Breast epithelium (tissue), 4 donors: ENCODE measurements around the gene NAXE. TPM values are rescaled to one million over a fixed set of nuclear protein-coding genes. Genes with fewer than 3 reads are reported as not detected.

Experiments used
- DNase-seq, 2 donors: peaks; one replicate each; pipeline ENCODE4 v3.0.0-alpha.2; 2019; ENCODE audit warnings: low spot score in 2 of 2
- H3K27ac ChIP-seq, 2 donors: fragments of 200-600 bp; sonication (generic) in 1 of 2; one replicate each; pipeline ENCODE4 v1.5.1; 2016 to 2019; ENCODE audit warnings: mild to moderate bottlenecking in 1 of 2
- H3K27me3 ChIP-seq, 2 donors: fragments of 200-600 bp; sonication (generic) in 1 of 2; one replicate each; pipeline versions ENCODE4 v1.5.1 to v1.6.0; 2017 to 2019; ENCODE audit warnings: control low read depth in 1 of 2, mild to moderate bottlenecking in 1 of 2
- H3K36me3 ChIP-seq: fragments of 200-600 bp; one replicate; pipeline ENCODE4 v1.5.1; 2019
- H3K4me1 ChIP-seq, 2 donors: fragments of 200-600 bp; sonication (generic); one replicate each; pipeline ENCODE4 v1.5.1; 2016 to 2019; ENCODE audit warnings: control low read depth in 1 of 2
- H3K4me3 ChIP-seq, 3 donors: fragments of 200-600 bp; sonication (generic); 1 replicate in 2 of 3; 2 replicates in 1 of 3; pipeline ENCODE4 v1.5.1; 2016 to 2019; ENCODE audit warnings: mild to moderate bottlenecking in 3 of 3, moderate library complexity in 2 of 3
- H3K9me3 ChIP-seq, 2 donors: fragments of 200-600 bp; sonication (generic) in 1 of 2; one replicate each; pipeline ENCODE4 v1.5.1; 2016 to 2019; ENCODE audit warnings: control low read depth in 1 of 2
- CTCF ChIP-seq, 3 donors: fragments of 450-650 bp; IDR thresholded peaks; one replicate each; pipeline ENCODE4 v1.5.1; 2016 to 2017; ENCODE audit warnings: antibody characterized with exemption in 3 of 3, mild to moderate bottlenecking in 3 of 3, moderate library complexity in 3 of 3
- POLR2A ChIP-seq: fragments of 450-650 bp; IDR thresholded peaks from one replicate; pipeline ENCODE4 v1.6.1; 2016; ENCODE audit warnings: antibody characterized with exemption, mild to moderate bottlenecking, moderate library complexity
- POLR2AphosphoS5 ChIP-seq, 3 donors: sonication (generic); formaldehyde crosslinking; IDR thresholded peaks; one replicate each; pipeline ENCODE4 v1.6.1; 2017; ENCODE audit warnings: antibody characterized with exemption in 3 of 3
- intact Hi-C: fragments of 100-400 bp; cut with DNase I; formaldehyde crosslinking; loops from one replicate; pipeline ENCODE4 v1.15.1; 2023; ENCODE audit warnings: low total_unique reads
- total RNA-seq, 3 donors: library from RNA; depleted of rRNA; stranded (reverse); fragments of >200 nt; gene quantifications; one replicate each; pipeline ENCODE4 v1.1.0, GENCODE V29; 2016

Gene NAXE
- total RNA-seq, 3 donors from 2014 or later, result 70.4 to 90.5 (median 75.5) TPM

- peaks cover 0 to 9% of the 10 kb centered on the region in 2 donors for H3K27me3 ChIP-seq
- TF ChIP-seq CTCF (IDR thresholded peaks at IDR 0.05) (no peak), POLR2A (no peak), POLR2AphosphoS5 (IDR thresholded peaks at IDR 0.05) (no peak)
- no peaks in the 10 kb centered on the region for H3K9me3 ChIP-seq
- peaks cover 3 to 20% of the 10 kb centered on the region in 2 donors for H3K4me1 ChIP-seq
- no peak for DNase-seq
- H3K27ac ChIP-seq, result no peak overlapping the region
- intact Hi-C loops, result no loop called here
- no peaks in the 10 kb centered on the region for H3K36me3 ChIP-seq
- H3K4me3 ChIP-seq, result no peak overlapping the region
Measured at GRCh38 chr1:156638189-156638985, 46.8 kb downstream of the NAXE start.

GRCh38 chr1:156639601-156640101 is 48.1 kb downstream of the NAXE start:
- peaks cover 0 to 8% of the 10 kb centered on the region in 2 donors for H3K27me3 ChIP-seq
- H3K27ac ChIP-seq, result no peak overlapping the region
- intact Hi-C loops, result no loop called here
- H3K9me3 ChIP-seq, result no peaks in the 10 kb centered on the region
- no peaks in the 10 kb centered on the region for H3K36me3 ChIP-seq
- peaks cover 3 to 20% of the 10 kb centered on the region in 2 donors for H3K4me1 ChIP-seq
- DNase-seq, result peak in 1 of 2 donors; percentile 56
- TF ChIP-seq POLR2AphosphoS5 (IDR thresholded peaks at IDR 0.05) (no peak), POLR2A (no peak), CTCF (IDR thresholded peaks at IDR 0.05) (no peak)
- no peak overlapping the region for H3K4me3 ChIP-seq

GRCh38 chr1:156640842-156641706 is 49.5 kb downstream of the NAXE start:
- TF ChIP-seq POLR2AphosphoS5 (IDR thresholded peaks at IDR 0.05), result no peak
- no peak for TF ChIP-seq POLR2A
- TF ChIP-seq CTCF (IDR thresholded peaks at IDR 0.05), result no peak
- Histone ChIP-seq H3K27ac (no peak overlapping the region), H3K4me1 (peaks cover 3 to 20% of the 10 kb centered on the region in 2 donors), H3K27me3 (peaks cover 0 to 8% of the 10 kb centered on the region in 2 donors), H3K4me3 (peak overlapping the region in 2 of 3 donors; percentile 47 to 62), H3K9me3 (no peaks in the 10 kb centered on the region), H3K36me3 (no peaks in the 10 kb centered on the region)
- intact Hi-C loops, result no loop called here
- no peak for DNase-seq

- intact Hi-C loops, result no loop called here
- no peak for TF ChIP-seq CTCF (IDR thresholded peaks at IDR 0.05)
- TF ChIP-seq POLR2A, result no peak
- TF ChIP-seq POLR2AphosphoS5 (IDR thresholded peaks at IDR 0.05), result no peak
- Histone ChIP-seq H3K4me3 (peak within 1 kb of the TSS; percentile 24 to 62 (median 47)), H3K9me3 (no peaks in the 10 kb centered on the region), H3K27me3 (peaks cover 0 to 8% of the 10 kb centered on the region in 2 donors), H3K27ac (no peak within 1 kb of the TSS), H3K4me1 (peaks cover 3 to 20% of the 10 kb centered on the region in 2 donors), H3K36me3 (no peaks in the 10 kb centered on the region)
- no peak for DNase-seq
Measured at GRCh38 chr1:156641761-156642264, 50.2 kb downstream of the NAXE start, which contains the start of gene BCAN. TSS of gene BCAN (plus strand) at chr1:156642117. CDS start at chr1:156646055, 3,938 bp downstream.
